ENCODE measurements around the gene C10orf53.

DNA sequence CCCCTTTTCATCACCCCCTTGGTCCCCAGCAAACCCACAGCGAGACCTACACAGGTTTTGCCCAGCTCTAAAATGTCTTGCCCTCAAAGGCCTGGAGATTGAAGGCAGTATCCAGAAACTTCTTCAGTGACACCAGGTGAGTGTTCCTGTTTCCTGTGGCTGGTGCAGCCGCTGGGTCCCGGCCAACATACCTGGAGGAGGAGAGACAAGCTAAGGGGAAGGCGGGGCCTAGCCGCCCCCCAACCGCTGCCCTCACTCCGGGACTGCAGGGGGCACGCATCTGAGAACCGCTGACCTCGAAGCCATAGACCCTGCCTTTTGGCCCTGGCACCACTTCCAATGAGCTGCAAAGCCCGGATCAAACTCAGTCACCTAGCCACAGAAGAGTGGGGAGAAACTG, 55.7 kb downstream of the C10orf53 start:
- TF ChIP-seq EZH2 (IDR thresholded peaks at IDR 0.05; ENCODE audit: low read length, unreplicated experiment): no peak
- TF ChIP-seq, protein P1, sequence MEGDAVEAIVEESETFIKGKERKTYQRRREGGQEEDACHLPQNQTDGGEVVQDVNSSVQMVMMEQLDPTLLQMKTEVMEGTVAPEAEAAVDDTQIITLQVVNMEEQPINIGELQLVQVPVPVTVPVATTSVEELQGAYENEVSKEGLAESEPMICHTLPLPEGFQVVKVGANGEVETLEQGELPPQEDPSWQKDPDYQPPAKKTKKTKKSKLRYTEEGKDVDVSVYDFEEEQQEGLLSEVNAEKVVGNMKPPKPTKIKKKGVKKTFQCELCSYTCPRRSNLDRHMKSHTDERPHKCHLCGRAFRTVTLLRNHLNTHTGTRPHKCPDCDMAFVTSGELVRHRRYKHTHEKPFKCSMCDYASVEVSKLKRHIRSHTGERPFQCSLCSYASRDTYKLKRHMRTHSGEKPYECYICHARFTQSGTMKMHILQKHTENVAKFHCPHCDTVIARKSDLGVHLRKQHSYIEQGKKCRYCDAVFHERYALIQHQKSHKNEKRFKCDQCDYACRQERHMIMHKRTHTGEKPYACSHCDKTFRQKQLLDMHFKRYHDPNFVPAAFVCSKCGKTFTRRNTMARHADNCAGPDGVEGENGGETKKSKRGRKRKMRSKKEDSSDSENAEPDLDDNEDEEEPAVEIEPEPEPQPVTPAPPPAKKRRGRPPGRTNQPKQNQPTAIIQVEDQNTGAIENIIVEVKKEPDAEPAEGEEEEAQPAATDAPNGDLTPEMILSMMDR (conservative IDR thresholded peaks at IDR 0.05; ENCODE audit: low read depth, low read length): no peak
- no peak for TF ChIP-seq EZH2phosphoT487 (IDR thresholded peaks at IDR 0.05; ENCODE audit: borderline replicate concordance, low read length)

Measured in PC-3 (cell line).